Activated CD8-positive, alpha-beta T cell treated with anti-CD3 and anti-CD28 coated beads for 36 hours (primary cell): ENCODE data around the gene MAP3K7. TPM values are rescaled to one million over a fixed set of nuclear protein-coding genes. Genes with fewer than 3 reads are reported as not detected.

Source experiments
- ATAC-seq: fragments of 200-7000 bp; cut with Tn5 transposase; one replicate; pipeline ENCODE4 v1.10.0; 2021; ENCODE audit warnings: mild to moderate bottlenecking, moderate library complexity
- CTCF ChIA-PET: fragments of 350-600 bp; sonication (Branson Sonifier 250); formaldehyde crosslinking; loops from one replicate; lab custom pipeline; 2021; ENCODE audit warnings: antibody characterized with exemption; lab: Charles Lee
- POLR2A ChIA-PET: fragments of 350-600 bp; sonication (Branson Sonifier 250); formaldehyde crosslinking; loops from one replicate; lab custom pipeline; 2021; ENCODE audit warnings: antibody characterized with exemption; lab: Charles Lee
- DNase-seq: peaks from one replicate; pipeline ENCODE4 v3.0.0-alpha.2; 2020
- H3K27ac Mint-ChIP-seq: one replicate; pipeline ENCODE4 v1.8.0; 2021; ENCODE audit warnings: mild to moderate bottlenecking, mixed read lengths
- H3K27me3 Mint-ChIP-seq: one replicate; pipeline ENCODE4 v1.8.0; 2021; ENCODE audit warnings: mixed read lengths
- H3K36me3 Mint-ChIP-seq: one replicate; pipeline ENCODE4 v1.8.0; 2021; ENCODE audit warnings: low read depth, mixed read lengths
- H3K4me1 Mint-ChIP-seq: one replicate; pipeline ENCODE4 v1.8.0; 2021; ENCODE audit warnings: low read depth, mixed read lengths
- H3K4me3 Mint-ChIP-seq: one replicate; pipeline ENCODE4 v1.8.0; 2021; ENCODE audit warnings: mild to moderate bottlenecking, moderate library complexity, mixed read lengths
- H3K9me3 Mint-ChIP-seq: one replicate; pipeline ENCODE4 v1.8.0; 2021; ENCODE audit warnings: mixed read lengths
- CTCF ChIP-seq: fragments of 200-600 bp; IDR thresholded peaks from one replicate; pipeline ENCODE4 v1.8.0; 2022; ENCODE audit warnings: antibody characterized with exemption, mild to moderate bottlenecking
- intact Hi-C: fragments of 100-400 bp; cut with micrococcal nuclease; formaldehyde crosslinking; loops from one replicate; pipeline ENCODE4 v1.10.0; 2022
- total RNA-seq, 2 experiments: library from RNA; stranded (reverse); gene quantifications; one replicate each; pipeline ENCODE4 v1.2.3, GENCODE V29; 2021

The MAP3K7 gene
- total RNA-seq, 2 experiments from 2014 or later = 22.1 to 22.8 TPM

DNA sequence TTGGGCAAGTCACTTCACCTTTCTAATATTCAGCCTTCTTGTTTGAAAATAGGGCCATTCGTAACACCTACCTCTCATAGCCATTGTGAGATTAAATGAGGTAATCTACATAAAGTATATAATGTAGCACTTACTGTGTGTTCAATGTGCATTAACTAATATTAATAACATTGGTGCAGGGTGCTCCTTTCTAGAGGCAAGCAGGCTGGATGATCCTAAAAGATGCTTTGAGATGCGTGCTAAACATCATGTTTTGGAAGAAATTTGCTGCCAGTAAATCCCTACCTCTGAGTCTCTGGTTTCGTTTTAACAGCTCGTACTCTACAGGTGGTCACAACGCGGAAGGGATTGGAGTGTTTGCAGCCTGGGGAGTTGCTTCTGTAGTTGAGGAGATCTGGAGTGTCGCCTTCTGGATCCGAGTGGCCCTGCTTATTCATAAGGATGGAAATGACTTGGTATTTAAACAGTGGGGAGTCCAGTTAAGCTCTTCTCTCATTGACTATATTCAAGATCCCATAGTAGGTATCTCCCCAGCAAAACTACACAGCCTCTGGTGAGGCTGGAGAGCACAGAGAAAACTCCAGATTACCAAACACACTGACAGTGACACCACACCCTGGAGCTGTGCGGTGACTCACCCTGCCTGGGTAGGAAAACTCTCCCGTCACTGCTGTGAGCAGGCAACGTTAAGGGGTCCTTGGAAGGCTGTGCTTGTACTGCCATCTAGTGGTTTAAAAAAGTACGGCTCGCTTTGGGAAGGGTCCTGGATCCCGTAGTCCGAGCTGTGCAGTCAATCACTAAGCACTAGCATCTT is 107.9 kb downstream of the MAP3K7 start:
- Mint-ChIP-seq H3K27ac (peak overlapping the region; percentile 66), H3K36me3 (no peaks in the 10 kb centered on the region), H3K4me1 (peaks cover 52% of the 10 kb centered on the region), H3K4me3 (no peak overlapping the region), H3K9me3 (peaks cover 4% of the 10 kb centered on the region), H3K27me3 (no peaks in the 10 kb centered on the region)
- intact Hi-C loops = loop anchor here (1.0 to 2.0 kb wide), 3 partner anchors 86 to 538 kb away; no protein-coding TSS in a partner anchor
- CTCF ChIA-PET = interaction anchor here (0.6 to 12.8 kb wide), 69 partner anchors 9 to 686 kb away, joined by 3 to 231 read pairs (median 5); partner anchors contain the start of gene MDN1
- POLR2A ChIA-PET = interaction anchor here (0.6 to 8.2 kb wide), 11 partner anchors 14 to 538 kb away, joined by 3 to 65 read pairs (median 5); no protein-coding TSS in a partner anchor
- peak; percentile 97 for TF ChIP-seq CTCF
- ATAC-seq (peak; percentile 90), DNase-seq (peak; percentile 90)

GRCh38 chr6:90478278-90478677 is 108.6 kb downstream of the MAP3K7 start:
- Mint-ChIP-seq H3K4me3 (no peak overlapping the region), H3K9me3 (peaks cover 4% of the 10 kb centered on the region), H3K27ac (peak overlapping the region; percentile 13), H3K27me3 (no peaks in the 10 kb centered on the region), H3K4me1 (peaks cover 58% of the 10 kb centered on the region), H3K36me3 (no peaks in the 10 kb centered on the region)
- no peak for TF ChIP-seq CTCF
- no peak for ATAC-seq
- CTCF ChIA-PET = interaction anchor here (0.8 to 12.8 kb wide), 27 partner anchors 8 to 554 kb away, joined by 3 to 231 read pairs (median 5); no protein-coding TSS in a partner anchor
- intact Hi-C loops = loop anchor here (2.0 kb wide), 2 partner anchors 191 to 537 kb away; no protein-coding TSS in a partner anchor
- peak; percentile 54 for DNase-seq
- POLR2A ChIA-PET = interaction anchor here (1.0 to 8.2 kb wide), 8 partner anchors 12 to 192 kb away, joined by 4 to 65 read pairs (median 6); no protein-coding TSS in a partner anchor

DNA sequence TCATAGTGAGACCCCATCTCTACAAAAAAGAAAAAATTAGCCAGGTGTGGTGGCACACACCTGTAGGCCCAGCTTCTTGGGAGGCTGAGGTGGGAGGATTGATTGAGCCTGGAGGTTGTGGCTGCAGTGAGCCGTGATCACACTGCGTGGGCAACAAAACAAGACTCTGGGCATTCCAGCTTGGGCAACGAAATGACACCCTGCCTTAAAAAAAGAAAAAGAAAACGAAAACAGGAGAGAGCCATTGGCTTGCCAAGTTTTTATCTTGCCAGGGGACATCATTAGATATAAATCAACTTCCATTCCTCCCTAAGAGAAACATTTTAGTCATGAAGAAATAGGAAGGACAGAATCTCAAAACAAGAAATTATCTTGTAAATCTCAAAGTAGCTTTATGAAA is 109.5 kb downstream of the MAP3K7 start:
- H3K9me3 Mint-ChIP-seq = no peaks in the 10 kb centered on the region
- H3K36me3 Mint-ChIP-seq = no peaks in the 10 kb centered on the region
- intact Hi-C loops = no loop called here
- no peaks in the 10 kb centered on the region for H3K27me3 Mint-ChIP-seq
- no peak for TF ChIP-seq CTCF
- POLR2A ChIA-PET = interaction anchor here (0.8 to 8.2 kb wide), 9 partner anchors 11 to 191 kb away, joined by 3 to 65 read pairs (median 4); no protein-coding TSS in a partner anchor
- no peak overlapping the region for H3K27ac Mint-ChIP-seq
- DNase-seq = no peak
- no peak overlapping the region for H3K4me3 Mint-ChIP-seq
- peaks cover 64% of the 10 kb centered on the region for H3K4me1 Mint-ChIP-seq
- CTCF ChIA-PET = interaction anchor here (0.6 to 12.8 kb wide), 25 partner anchors 10 to 535 kb away, joined by 3 to 231 read pairs (median 4); no protein-coding TSS in a partner anchor
- ATAC-seq = no peak

DNA sequence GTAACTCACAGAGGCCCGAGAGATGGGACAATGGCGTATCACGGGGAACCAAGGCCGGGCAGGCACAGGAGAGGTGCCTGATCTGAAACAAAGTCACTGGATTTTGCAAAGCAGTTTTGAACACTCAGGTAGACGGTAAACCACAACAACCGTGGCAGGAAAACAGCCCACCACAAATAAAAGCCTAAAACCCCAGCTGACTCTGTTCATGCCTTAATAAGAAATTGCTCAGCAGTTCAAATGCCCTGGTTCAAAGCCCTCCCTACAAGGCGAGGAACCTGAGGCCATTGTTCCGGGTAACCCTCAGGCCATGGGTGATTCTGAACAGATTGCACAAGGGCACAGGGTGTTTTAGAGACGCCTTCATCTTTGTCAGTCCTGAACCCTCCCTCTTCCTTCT is 114.2 kb downstream of the MAP3K7 start:
- Mint-ChIP-seq H3K4me3 (peak overlapping the region; percentile 7), H3K9me3 (peaks cover 3% of the 10 kb centered on the region), H3K36me3 (no peaks in the 10 kb centered on the region), H3K27ac (peak overlapping the region; percentile 88), H3K4me1 (peaks cover 78% of the 10 kb centered on the region), H3K27me3 (no peaks in the 10 kb centered on the region)
- DNase-seq = peak; percentile 64
- ChIA-PET POLR2A (interaction anchor here (0.8 to 8.2 kb wide), 9 partner anchors 8 to 186 kb away, joined by 3 to 65 read pairs (median 6); no protein-coding TSS in a partner anchor), CTCF (interaction anchor here (0.6 to 12.8 kb wide), 6 partner anchors 14 to 532 kb away, joined by 3 to 231 read pairs (median 8); no protein-coding TSS in a partner anchor)
- no peak for TF ChIP-seq CTCF
- intact Hi-C loops = loop anchor here (2.0 to 5.0 kb wide), 2 partner anchors 14 to 390 kb away; no protein-coding TSS in a partner anchor
- peak; percentile 18 for ATAC-seq
